Keratinocyte (primary cell): ENCODE data around the gene ASB15. TPM values are rescaled to one million over a fixed set of nuclear protein-coding genes. Genes with fewer than 3 reads are reported as not detected.

Source experiments
- DNase-seq: peaks from one replicate; pipeline ENCODE4 v3.0.0-alpha.2; 2011; ENCODE audit warnings: low read depth, missing footprints, low spot score
- FAIRE-seq: peaks from 2 replicates; lab custom pipeline; 2011; peaks lifted over from hg19 to GRCh38; lab: Jason Lieb, UNC
- H2AFZ ChIP-seq: 2 replicates; pipeline ENCODE4 v1.6.0; 2012; ENCODE audit warnings: low read length, control low read depth, inconsistent platforms; ENCODE audit not compliant: control insufficient read depth
- H3K27ac ChIP-seq: 2 replicates; pipeline ENCODE4 v1.5.1; 2011; ENCODE audit warnings: low read length; ENCODE audit not compliant: control insufficient read depth, insufficient read depth
- H3K27me3 ChIP-seq: 3 replicates; pipeline ENCODE4 v1.6.0; 2011; ENCODE audit warnings: low read length; ENCODE audit not compliant: control insufficient read depth, insufficient read depth; ENCODE audit errors: extremely low read depth
- H3K36me3 ChIP-seq, 2 experiments: 2 replicates in 1 of 2; 3 replicates in 1 of 2; pipeline ENCODE4 v1.5.1; 2011; ENCODE audit warnings: low read length in 2 of 2, mild to moderate bottlenecking in 1 of 2; ENCODE audit not compliant: control insufficient read depth in 2 of 2, insufficient read depth in 2 of 2; ENCODE audit errors: extremely low read depth in 1 of 2
- H3K4me1 ChIP-seq: 3 replicates; pipeline ENCODE4 v1.5.1; 2011; ENCODE audit warnings: low read length; ENCODE audit not compliant: control insufficient read depth, insufficient read depth; ENCODE audit errors: extremely low read depth
- H3K4me2 ChIP-seq: 3 replicates; pipeline ENCODE4 v1.6.0; 2011; ENCODE audit warnings: low read depth, low read length; ENCODE audit not compliant: control insufficient read depth, insufficient read depth; ENCODE audit errors: extremely low read depth
- H3K4me3 ChIP-seq, 3 experiments: fragments of 200-600 bp in 1 of 3; sonication (generic) in 1 of 3; 2 replicates in 2 of 3; 3 replicates in 1 of 3; pipeline ENCODE4 v1.5.1; 2011 to 2016; ENCODE audit warnings: low read length in 3 of 3, mild to moderate bottlenecking in 3 of 3, control low read depth in 2 of 3, inconsistent platforms in 1 of 3, low read depth in 1 of 3, mixed read lengths in 1 of 3, mixed run types in 1 of 3, moderate library complexity in 1 of 3; ENCODE audit not compliant: control insufficient read depth in 2 of 3, insufficient read depth in 2 of 3; ENCODE audit errors: extremely low read depth in 1 of 3
- H3K79me2 ChIP-seq: 2 replicates; pipeline ENCODE4 v1.6.0; 2012; ENCODE audit warnings: low read length; ENCODE audit not compliant: control insufficient read depth, insufficient read depth
- H3K9ac ChIP-seq: 3 replicates; pipeline ENCODE4 v1.6.0; 2011; ENCODE audit warnings: low read length; ENCODE audit not compliant: control insufficient read depth, insufficient read depth; ENCODE audit errors: extremely low read depth
- H3K9me1 ChIP-seq: 3 replicates; pipeline ENCODE4 v1.6.0; 2011; ENCODE audit warnings: low read length; ENCODE audit not compliant: control insufficient read depth, insufficient read depth; ENCODE audit errors: extremely low read depth
- H3K9me3 ChIP-seq: 2 replicates; pipeline ENCODE4 v1.5.1; 2012; ENCODE audit warnings: low read depth, low read length; ENCODE audit not compliant: control insufficient read depth
- H4K20me1 ChIP-seq: 3 replicates; pipeline ENCODE4 v1.6.0; 2011; ENCODE audit warnings: low read length; ENCODE audit not compliant: control insufficient read depth, insufficient read depth; ENCODE audit errors: extremely low read depth
- EZH2 ChIP-seq: IDR thresholded peaks from one replicate; pipeline ENCODE4 v1.6.1; 2012; ENCODE audit warnings: inconsistent platforms, mild to moderate bottlenecking, low read length, moderate library complexity
- dilution Hi-C: fragments of 300-500 bp; cut with MboI; formaldehyde crosslinking; loops from one replicate; pipeline ENCODE4 v1.7.0; 2020; ENCODE audit warnings: low sequenced_read_pairs; ENCODE audit not compliant: extremely low pct_ligation_motif_present
- polyA plus RNA-seq, 5 experiments: library from polyadenylated mRNA; depleted of rRNA in 3 of 5; stranded (reverse) in 3 of 5; stranded (forward) in 1 of 5; unstranded in 1 of 5; fragments of >200 nt; gene quantifications; 1 replicate in 1 of 5; 2 replicates in 3 of 5; 3 replicates in 1 of 5; pipeline versions ENCODE4 v1.2.1 to v1.2.3, GENCODE V29; 2011 to 2012; ENCODE audit warnings: missing spikeins in 2 of 5, low read depth in 1 of 5, low replicate concordance in 1 of 5
- TF ChIP-seq, protein P1 (sequence below), 3 experiments: IDR thresholded peaks in 1 of 3; conservative IDR thresholded peaks in 1 of 3; optimal IDR thresholded peaks in 1 of 3; 2 replicates in 2 of 3; 3 replicates in 1 of 3; pipeline versions ENCODE3 to v1.5.1; 2011; ENCODE audit warnings: low read length in 3 of 3, mild to moderate bottlenecking in 3 of 3, moderate library complexity in 2 of 3, control low read depth in 1 of 3, inconsistent platforms in 1 of 3; ENCODE audit not compliant: insufficient read depth in 2 of 3; ENCODE audit errors: extremely low read depth in 1 of 3

Gene ASB15
- polyA plus RNA-seq, 1 donor (not counting 4 experiments of a cell fraction or from before 2014, with no cell fraction given): not detected

DNA sequence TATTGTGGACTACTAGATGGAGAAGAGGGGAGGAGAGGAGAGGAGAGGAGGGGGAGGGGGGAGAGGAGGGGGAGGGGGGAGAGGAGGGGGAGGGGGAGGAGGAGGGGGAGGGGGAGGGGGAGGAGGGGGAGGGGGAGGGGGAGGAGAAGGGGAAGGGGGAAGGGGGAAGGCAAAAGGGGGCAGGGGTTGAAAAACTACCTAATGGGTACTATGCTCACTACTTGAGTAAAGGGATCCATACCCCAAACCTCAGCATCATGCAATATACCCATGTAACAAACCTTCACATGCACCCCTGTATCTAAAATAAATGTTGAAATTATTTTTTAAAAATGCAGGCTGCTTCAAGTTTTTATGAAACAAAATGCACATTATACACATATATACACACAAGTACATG, 39.0 kb downstream of the ASB15 start:
- Histone ChIP-seq H2AFZ (no peak overlapping the region), H3K27me3 (no peaks in the 10 kb centered on the region), H3K79me2 (no peaks in the 10 kb centered on the region), H3K9ac (no peak overlapping the region), H3K9me1 (no peaks in the 10 kb centered on the region), H3K9me3 (no peaks in the 10 kb centered on the region), H3K36me3 (no peaks in the 10 kb centered on the region), H3K4me3 (no peak overlapping the region), H3K4me1 (peaks cover 23% of the 10 kb centered on the region), H4K20me1 (no peaks in the 10 kb centered on the region), H3K4me2 (no peak overlapping the region), H3K27ac (no peak overlapping the region)
- dilution Hi-C loops: no loop called here
- no peak for DNase-seq
- TF ChIP-seq EZH2: no peak
- TF ChIP-seq, protein P1, sequence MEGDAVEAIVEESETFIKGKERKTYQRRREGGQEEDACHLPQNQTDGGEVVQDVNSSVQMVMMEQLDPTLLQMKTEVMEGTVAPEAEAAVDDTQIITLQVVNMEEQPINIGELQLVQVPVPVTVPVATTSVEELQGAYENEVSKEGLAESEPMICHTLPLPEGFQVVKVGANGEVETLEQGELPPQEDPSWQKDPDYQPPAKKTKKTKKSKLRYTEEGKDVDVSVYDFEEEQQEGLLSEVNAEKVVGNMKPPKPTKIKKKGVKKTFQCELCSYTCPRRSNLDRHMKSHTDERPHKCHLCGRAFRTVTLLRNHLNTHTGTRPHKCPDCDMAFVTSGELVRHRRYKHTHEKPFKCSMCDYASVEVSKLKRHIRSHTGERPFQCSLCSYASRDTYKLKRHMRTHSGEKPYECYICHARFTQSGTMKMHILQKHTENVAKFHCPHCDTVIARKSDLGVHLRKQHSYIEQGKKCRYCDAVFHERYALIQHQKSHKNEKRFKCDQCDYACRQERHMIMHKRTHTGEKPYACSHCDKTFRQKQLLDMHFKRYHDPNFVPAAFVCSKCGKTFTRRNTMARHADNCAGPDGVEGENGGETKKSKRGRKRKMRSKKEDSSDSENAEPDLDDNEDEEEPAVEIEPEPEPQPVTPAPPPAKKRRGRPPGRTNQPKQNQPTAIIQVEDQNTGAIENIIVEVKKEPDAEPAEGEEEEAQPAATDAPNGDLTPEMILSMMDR (optimal IDR thresholded peaks at IDR 0.05 in 1 of 3, IDR thresholded peaks at IDR 0.05 in 1 of 3, conservative IDR thresholded peaks at IDR 0.05 in 1 of 3; ENCODE audit: extremely low read depth in 1 of 3, insufficient read depth in 2 of 3, low read length in 3 of 3): no peak
- FAIRE-seq: no peak

DNA sequence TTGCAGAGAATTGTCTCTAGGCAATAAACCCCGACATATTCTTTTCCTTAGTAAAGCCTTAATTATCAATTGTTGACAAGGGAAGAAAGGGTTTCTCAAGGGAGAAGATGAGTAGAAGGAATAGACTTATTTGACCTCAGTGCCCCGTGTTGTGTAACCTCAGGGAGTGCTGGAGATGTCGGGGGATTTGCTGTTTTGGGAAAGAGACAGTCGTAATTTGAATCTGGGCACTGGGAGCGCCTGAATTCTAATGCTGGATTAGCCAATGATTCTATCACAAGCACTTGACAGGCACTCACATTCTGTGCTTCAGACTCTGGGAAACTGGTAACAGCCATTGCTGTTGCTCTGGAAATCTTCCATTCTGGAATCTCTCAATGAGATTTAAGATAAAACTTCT, 40.3 kb downstream of the ASB15 start:
- no peak overlapping the region for H2AFZ ChIP-seq
- H3K9me3 ChIP-seq: no peaks in the 10 kb centered on the region
- dilution Hi-C loops: no loop called here
- H3K4me3 ChIP-seq: no peak overlapping the region
- no peak for DNase-seq
- no peaks in the 10 kb centered on the region for H3K9me1 ChIP-seq
- no peaks in the 10 kb centered on the region for H3K79me2 ChIP-seq
- H3K27ac ChIP-seq: no peak overlapping the region
- no peak for TF ChIP-seq EZH2
- TF ChIP-seq, protein P1 (optimal IDR thresholded peaks at IDR 0.05 in 1 of 3, IDR thresholded peaks at IDR 0.05 in 1 of 3, conservative IDR thresholded peaks at IDR 0.05 in 1 of 3; ENCODE audit: extremely low read depth in 1 of 3, insufficient read depth in 2 of 3, low read length in 3 of 3): no peak
- no peak overlapping the region for H3K4me2 ChIP-seq
- FAIRE-seq: no peak
- no peak overlapping the region for H3K9ac ChIP-seq
- peaks cover 25% of the 10 kb centered on the region for H3K4me1 ChIP-seq
- no peaks in the 10 kb centered on the region for H4K20me1 ChIP-seq
- no peaks in the 10 kb centered on the region for H3K27me3 ChIP-seq
- no peaks in the 10 kb centered on the region for H3K36me3 ChIP-seq
